Transverse colon (tissue), 4 donors: ENCODE measurements around the gene H6PD. TPM values are rescaled to one million over a fixed set of nuclear protein-coding genes. Genes with fewer than 3 reads are reported as not detected.

Experiments used
- DNase-seq: peaks from one replicate; pipeline ENCODE4 v3.0.0-alpha.2; 2019
- H3K27ac ChIP-seq, 4 donors: fragments of 200-600 bp; sonication (generic); 2 replicates each; pipeline ENCODE4 v1.5.1; 2016 to 2018; ENCODE audit warnings: inconsistent platforms in 4 of 4
- H3K27me3 ChIP-seq: fragments of 200-600 bp; sonication (generic); 2 replicates; pipeline ENCODE4 v1.5.1; 2017; ENCODE audit warnings: inconsistent platforms
- H3K36me3 ChIP-seq, 4 donors: fragments of 200-600 bp; sonication (generic); 2 replicates each; pipeline ENCODE4 v1.5.1; 2017 to 2019; ENCODE audit warnings: inconsistent platforms in 4 of 4
- H3K4me1 ChIP-seq, 4 donors: fragments of 200-600 bp; sonication (generic); 2 replicates each; pipeline ENCODE4 v1.5.1; 2017 to 2020; ENCODE audit warnings: inconsistent platforms in 4 of 4
- H3K4me3 ChIP-seq, 4 donors: fragments of 200-600 bp; sonication (generic); 1 replicate in 1 of 4; 2 replicates in 3 of 4; pipeline versions ENCODE4 v1.5.1 to v1.6.1; 2017 to 2019; ENCODE audit warnings: inconsistent platforms in 4 of 4
- H3K9me3 ChIP-seq, 2 donors: fragments of 200-600 bp; sonication (generic); 2 replicates each; pipeline ENCODE4 v1.5.1; 2017 to 2019; ENCODE audit warnings: inconsistent platforms in 2 of 2
- CTCF ChIP-seq, 5 experiments: fragments of 200-600 bp in 3 of 5; fragments of 450-650 bp in 2 of 5; sonication (generic) in 3 of 5; IDR thresholded peaks; 1 replicate in 2 of 5; 2 replicates in 3 of 5; pipeline ENCODE4 v1.5.1; 2016 to 2017; ENCODE audit warnings: antibody characterized with exemption in 5 of 5, inconsistent platforms in 3 of 5, mild to moderate bottlenecking in 2 of 5, moderate library complexity in 1 of 5
- EP300 ChIP-seq: sonication (generic); formaldehyde crosslinking; IDR thresholded peaks from one replicate; pipeline ENCODE4 v1.6.1; 2017; ENCODE audit warnings: antibody characterized with exemption, low read depth
- POLR2A ChIP-seq: fragments of 450-650 bp; IDR thresholded peaks from one replicate; pipeline ENCODE4 v1.6.1; 2016; ENCODE audit warnings: antibody characterized with exemption, mild to moderate bottlenecking, moderate library complexity
- POLR2AphosphoS5 ChIP-seq, 3 donors: sonication (generic); formaldehyde crosslinking; IDR thresholded peaks; one replicate each; pipeline ENCODE4 v1.6.1; 2016; ENCODE audit warnings: antibody characterized with exemption in 3 of 3
- WGBS, 2 donors: methylation state at CpG; one replicate each; pipeline ENCODE4 v1.1.5; 2018; ENCODE audit warnings: low coverage in 1 of 2; 5-methylcytosine and 5-hydroxymethylcytosine counted together
- in situ Hi-C, 4 donors: fragments of 200-750 bp; cut with MboI; loops; one replicate each; pipeline versions ENCODE4 v1.15.0 to v1.15.1; 2017; ENCODE audit warnings: low sequenced_read_pairs in 3 of 4, low pct_ligation_motif_present in 1 of 4, low pct_unique_long_range_greater_than_20kb in 1 of 4
- intact Hi-C: fragments of 100-400 bp; cut with DNase I; formaldehyde crosslinking; loops from one replicate; pipeline ENCODE4 v1.15.1; 2023; ENCODE audit warnings: low total_unique reads
- total RNA-seq, 4 donors: library from RNA; depleted of rRNA; stranded (reverse); fragments of >200 nt; gene quantifications; one replicate each; pipeline ENCODE4 v1.1.0, GENCODE V29; 2016

H6PD gene
- total RNA-seq, 4 donors from 2014 or later = 24.1 to 49.4 (median 26.7) TPM

DNA sequence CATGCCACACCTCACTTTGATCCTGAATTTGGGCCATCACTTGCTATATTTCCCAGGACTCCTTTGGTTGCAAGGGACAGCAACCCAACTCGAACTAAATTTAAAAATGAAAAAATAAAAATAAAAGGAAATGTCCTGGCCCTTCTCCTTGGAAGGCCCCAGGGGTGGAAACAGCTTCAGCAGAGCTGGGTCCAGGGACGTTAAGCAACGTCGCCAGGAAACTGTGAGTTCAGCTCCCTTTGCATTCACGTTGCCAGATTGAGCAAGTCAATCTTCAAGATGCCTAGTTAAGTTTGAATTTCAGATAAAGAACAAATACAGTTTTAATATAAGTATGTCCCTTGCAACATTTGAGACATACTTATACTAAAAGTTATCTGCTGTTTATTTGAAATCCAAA lies 43.5 kb downstream of the H6PD start:
- intact Hi-C loops = no loop called here

GRCh38 chr1:9278585-9279153 lies 44.1 kb downstream of the H6PD start:
- in situ Hi-C loops (loop anchor here in 2 of 4 donors (10.0 to 25.0 kb wide), 2 partner anchors 176 to 184 kb away; no protein-coding TSS in a partner anchor), intact Hi-C loops (no loop called here)
- Histone ChIP-seq H3K27me3 (no peaks in the 10 kb centered on the region), H3K9me3 (no peaks in the 10 kb centered on the region), H3K36me3 (no peaks in the 10 kb centered on the region), H3K4me1 (peaks cover 15 to 67% (median 36%) of the 10 kb centered on the region in 4 donors), H3K27ac (peak overlapping the region; percentile 86 to 92 (median 88)), H3K4me3 (no peak overlapping the region)
- no peak for DNase-seq
- 46 to 83% methylated on average over 2 to 10 of the region's 10 CpGs for WGBS, 2 donors
- TF ChIP-seq POLR2A = no peak
- no peak for TF ChIP-seq EP300
- TF ChIP-seq CTCF (IDR thresholded peaks at IDR 0.05) = no peak
- no peak for TF ChIP-seq POLR2AphosphoS5 (IDR thresholded peaks at IDR 0.05)

More for the DNA sequence above, 43.5 kb downstream of the H6PD start:
- Histone ChIP-seq H3K36me3 (no peaks in the 10 kb centered on the region), H3K4me1 (peaks cover 15 to 64% (median 36%) of the 10 kb centered on the region in 4 donors), H3K27me3 (no peaks in the 10 kb centered on the region), H3K9me3 (no peaks in the 10 kb centered on the region), H3K27ac (peak overlapping the region; percentile 86 to 92 (median 88)), H3K4me3 (no peak overlapping the region)
- in situ Hi-C loops = loop anchor here in 2 of 4 donors (10.0 to 25.0 kb wide), 2 partner anchors 177 to 184 kb away; no protein-coding TSS in a partner anchor
- TF ChIP-seq POLR2AphosphoS5 (IDR thresholded peaks at IDR 0.05) = no peak
- TF ChIP-seq EP300 = no peak
- no peak for TF ChIP-seq CTCF (IDR thresholded peaks at IDR 0.05)
- TF ChIP-seq POLR2A = no peak
- 85% methylated on average over 5 of the region's 5 CpGs; no CpG with 5 or more reads in 1 of the 2 donors for WGBS, 2 donors
- DNase-seq = no peak

GRCh38 chr1:9279172-9279840 lies 44.7 kb downstream of the H6PD start:
- in situ Hi-C loops = loop anchor here in 2 of 4 donors (10.0 to 25.0 kb wide), 2 partner anchors 175 to 183 kb away; no protein-coding TSS in a partner anchor

More at GRCh38 chr1:9279172-9279840, 44.7 kb downstream of the H6PD start:
- DNase-seq = peak; percentile 83
- Histone ChIP-seq H3K4me1 (peaks cover 15 to 70% (median 38%) of the 10 kb centered on the region in 4 donors), H3K27me3 (no peaks in the 10 kb centered on the region), H3K27ac (peak overlapping the region; percentile 86 to 92 (median 88)), H3K36me3 (no peaks in the 10 kb centered on the region), H3K4me3 (no peak overlapping the region), H3K9me3 (no peaks in the 10 kb centered on the region)
- WGBS, 2 donors = 59 to 61% methylated on average over 10 to 23 of the region's 23 CpGs
- intact Hi-C loops = no loop called here
- TF ChIP-seq POLR2AphosphoS5 (IDR thresholded peaks at IDR 0.05) (peak; percentile 51 to 71 (median 71)), POLR2A (peak; percentile 52), CTCF (IDR thresholded peaks at IDR 0.05) (no peak), EP300 (peak; percentile 78)
